Endothelial cell of umbilical vein (primary cell): ENCODE measurements around the gene LHX4. TPM values are rescaled to one million over a fixed set of nuclear protein-coding genes. Genes with fewer than 3 reads are reported as not detected.

Source experiments
- BruUV-seq: library from RNA; stranded (reverse); fragments of 400-500 nt; replicated peaks from 2 replicates; lab custom pipeline; 2021; lab: Mats Ljungman, UMichigan
- CTCF ChIA-PET: fragments of 300-600, 350-600 bp; sonication (Branson Sonifier 250); formaldehyde crosslinking; loops from one replicate; lab custom pipeline; 2021; ENCODE audit warnings: antibody characterized with exemption, inconsistent platforms; lab: Charles Lee
- POLR2A ChIA-PET: fragments of 300-600, 350-600 bp; sonication (Branson Sonifier 250); formaldehyde crosslinking; loops from one replicate; lab custom pipeline; 2021; ENCODE audit warnings: antibody characterized with exemption, inconsistent platforms; lab: Charles Lee
- DNase-seq: peaks from one replicate; pipeline ENCODE4 v3.0.0-alpha.2; 2011; ENCODE audit warnings: low read depth, low spot score
- FAIRE-seq: peaks from 2 replicates; lab custom pipeline; 2011; peaks lifted over from hg19 to GRCh38; lab: Jason Lieb, UNC
- H2AFZ ChIP-seq: 2 replicates; pipeline ENCODE4 v1.6.0; 2012; ENCODE audit warnings: low read depth, low read length, control low read depth, inconsistent platforms
- H3K27ac ChIP-seq: 2 replicates; pipeline ENCODE4 v1.5.1; 2011; ENCODE audit warnings: low read depth, mild to moderate bottlenecking, control low read depth, low read length, moderate library complexity; ENCODE audit not compliant: insufficient read depth
- H3K27me3 ChIP-seq, 2 experiments: 2 replicates each; pipeline versions ENCODE4 v1.6.0 to v1.6.1; 2011; ENCODE audit warnings: low read length in 2 of 2, mixed read lengths in 1 of 2; ENCODE audit not compliant: control insufficient read depth in 2 of 2, insufficient read depth in 2 of 2
- H3K36me3 ChIP-seq, 2 experiments: 2 replicates in 1 of 2; 3 replicates in 1 of 2; pipeline ENCODE4 v1.5.1; 2011; ENCODE audit warnings: low read length in 2 of 2, mild to moderate bottlenecking in 1 of 2, moderate library complexity in 1 of 2; ENCODE audit not compliant: control insufficient read depth in 2 of 2, insufficient read depth in 2 of 2; ENCODE audit errors: extremely low read depth in 1 of 2
- H3K4me1 ChIP-seq: 3 replicates; pipeline ENCODE4 v1.5.1; 2011; ENCODE audit warnings: mild to moderate bottlenecking, low read length; ENCODE audit not compliant: control insufficient read depth, insufficient read depth; ENCODE audit errors: extremely low read depth
- H3K4me2 ChIP-seq: 2 replicates; pipeline ENCODE4 v1.6.1; 2011; ENCODE audit warnings: low read length, control low read depth, mixed read lengths; ENCODE audit not compliant: insufficient read depth
- H3K4me3 ChIP-seq, 3 experiments: fragments of 200-600 bp in 1 of 3; sonication (generic), shearing (Covaris generic) in 1 of 3; replicated peaks in 1 of 3; 2 replicates each; pipeline ENCODE4 v1.5.1; 2011 to 2016; ENCODE audit warnings: control low read depth in 3 of 3, low read length in 3 of 3, mild to moderate bottlenecking in 2 of 3, inconsistent platforms in 1 of 3, low read depth in 1 of 3, moderate library complexity in 1 of 3; ENCODE audit not compliant: insufficient read depth in 1 of 3
- H3K79me2 ChIP-seq: 2 replicates; pipeline ENCODE4 v1.6.0; 2012; ENCODE audit warnings: low read length, inconsistent platforms; ENCODE audit not compliant: control insufficient read depth, insufficient read depth
- H3K9ac ChIP-seq: replicated peaks from 2 replicates; pipeline ENCODE3; 2011; ENCODE audit warnings: low read length, control low read depth; ENCODE audit not compliant: insufficient read depth; ENCODE audit errors: extremely low read depth
- H3K9me1 ChIP-seq: replicated peaks from 3 replicates; pipeline ENCODE4 v1.6.0; 2011; ENCODE audit warnings: mild to moderate bottlenecking, low read length; ENCODE audit not compliant: control insufficient read depth, insufficient read depth; ENCODE audit errors: extremely low read depth
- H3K9me3 ChIP-seq: replicated peaks from 2 replicates; pipeline ENCODE4 v1.5.1; 2012; ENCODE audit warnings: low read length, inconsistent platforms; ENCODE audit not compliant: control insufficient read depth, insufficient read depth
- H4K20me1 ChIP-seq: replicated peaks from 2 replicates; pipeline ENCODE3; 2011; ENCODE audit warnings: mild to moderate bottlenecking, low read length; ENCODE audit not compliant: control insufficient read depth, insufficient read depth; ENCODE audit errors: extremely low read depth
- CTCF ChIP-seq, 2 donors: IDR thresholded peaks; 1 replicate in 1 of 2; 2 replicates in 1 of 2; pipeline ENCODE4 v1.5.1; 2011; ENCODE audit warnings: low read length in 2 of 2, mild to moderate bottlenecking in 2 of 2, moderate library complexity in 2 of 2, control low read depth in 1 of 2, inconsistent platforms in 1 of 2, low read depth in 1 of 2; ENCODE audit not compliant: insufficient read depth in 1 of 2; ENCODE audit errors: extremely low read depth in 1 of 2
- EZH2 ChIP-seq: IDR thresholded peaks from 2 replicates; pipeline ENCODE4 v1.6.1; 2012; ENCODE audit warnings: borderline replicate concordance, low read depth, mild to moderate bottlenecking, moderate library complexity, low read length, inconsistent platforms; ENCODE audit not compliant: severe bottlenecking
- FOS ChIP-seq: IDR thresholded peaks from 2 replicates; pipeline ENCODE4 v1.6.1; 2011; ENCODE audit warnings: mild to moderate bottlenecking, low read length, moderate library complexity, borderline replicate concordance; ENCODE audit not compliant: insufficient read depth
- GATA2 ChIP-seq: IDR thresholded peaks from 2 replicates; pipeline ENCODE4 v1.7.0; 2011; ENCODE audit warnings: low read depth, mild to moderate bottlenecking, moderate library complexity, mixed read lengths, low read length; ENCODE audit not compliant: insufficient read length, insufficient read depth
- JUN ChIP-seq: IDR thresholded peaks from 2 replicates; pipeline ENCODE4 v1.6.1; 2011; ENCODE audit warnings: borderline replicate concordance, low read depth; ENCODE audit not compliant: insufficient read length, insufficient read depth
- MYC ChIP-seq: IDR thresholded peaks from one replicate; pipeline ENCODE4 v1.6.1; 2011; ENCODE audit warnings: mild to moderate bottlenecking, low read depth, low read length
- POLR2A ChIP-seq: IDR thresholded peaks from 2 replicates; pipeline ENCODE4 v1.6.1; 2012; ENCODE audit warnings: low read depth, mild to moderate bottlenecking, control low read depth, low read length
- POLR2AphosphoS5 ChIP-seq: IDR thresholded peaks from 2 replicates; pipeline ENCODE4 v1.6.1; 2012; ENCODE audit warnings: low read depth, mild to moderate bottlenecking, control low read depth, low read length, moderate library complexity; ENCODE audit not compliant: insufficient read depth
- dilution Hi-C: fragments of 300-500 bp; cut with MboI; formaldehyde crosslinking; loops from one replicate; pipeline ENCODE4 v1.15.0; 2019; ENCODE audit warnings: low sequenced_read_pairs; ENCODE audit not compliant: extremely low pct_ligation_motif_present
- intact Hi-C: fragments of 100-400 bp; cut with micrococcal nuclease; formaldehyde crosslinking; loops from one replicate; pipeline ENCODE4 v1.10.0; 2022
- polyA plus RNA-seq, 4 experiments: library from polyadenylated mRNA; depleted of rRNA in 3 of 4; stranded (reverse) in 3 of 4; unstranded in 1 of 4; fragments of >200 nt; gene quantifications; 2 replicates each; pipeline versions ENCODE4 v1.2.1 to v1.2.3, GENCODE V29; 2011 to 2012; ENCODE audit warnings: missing spikeins in 1 of 4
- total RNA-seq: library from RNA; stranded (reverse); gene quantifications from 2 replicates; pipeline ENCODE4 v1.2.3, GENCODE V29; 2021
- TF ChIP-seq, protein P1 (sequence below): IDR thresholded peaks from 2 replicates; pipeline ENCODE4 v1.6.1; 2011; ENCODE audit not compliant: insufficient read depth, insufficient read length

LHX4 gene
- total and polyA plus RNA-seq, 2 donors (not counting 3 experiments of a cell fraction or from before 2014, with no cell fraction given): not detected

GRCh38 chr1:180236698-180237509 is 6.8 kb downstream of the LHX4 start:
- H3K9me1 ChIP-seq: no peaks in the 10 kb centered on the region
- no TSS peak for BruUV-seq
- no peak overlapping the region for H3K4me3 ChIP-seq
- CTCF ChIA-PET: no interaction called here
- H3K4me1 ChIP-seq: peaks cover 4% of the 10 kb centered on the region
- H3K4me2 ChIP-seq: no peak overlapping the region
- no peak for DNase-seq
- H3K27me3 ChIP-seq: peaks cover 89 to 96% of the 10 kb centered on the region in 2 experiments
- TF ChIP-seq FOS: no peak
- TF ChIP-seq POLR2A: no peak
- TF ChIP-seq, protein P1, sequence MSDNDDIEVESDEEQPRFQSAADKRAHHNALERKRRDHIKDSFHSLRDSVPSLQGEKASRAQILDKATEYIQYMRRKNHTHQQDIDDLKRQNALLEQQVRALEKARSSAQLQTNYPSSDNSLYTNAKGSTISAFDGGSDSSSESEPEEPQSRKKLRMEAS: no peak
- TF ChIP-seq GATA2: no peak
- no peak overlapping the region for H3K9ac ChIP-seq
- POLR2A ChIA-PET: no interaction called here
- intact Hi-C loops: no loop called here
- no peak for FAIRE-seq
- dilution Hi-C loops: no loop called here
- no peak overlapping the region for H2AFZ ChIP-seq
- H3K79me2 ChIP-seq: no peaks in the 10 kb centered on the region
- no peak overlapping the region for H3K27ac ChIP-seq
- no peaks in the 10 kb centered on the region for H3K36me3 ChIP-seq
- no peaks in the 10 kb centered on the region for H3K9me3 ChIP-seq
- H4K20me1 ChIP-seq: no peaks in the 10 kb centered on the region

DNA sequence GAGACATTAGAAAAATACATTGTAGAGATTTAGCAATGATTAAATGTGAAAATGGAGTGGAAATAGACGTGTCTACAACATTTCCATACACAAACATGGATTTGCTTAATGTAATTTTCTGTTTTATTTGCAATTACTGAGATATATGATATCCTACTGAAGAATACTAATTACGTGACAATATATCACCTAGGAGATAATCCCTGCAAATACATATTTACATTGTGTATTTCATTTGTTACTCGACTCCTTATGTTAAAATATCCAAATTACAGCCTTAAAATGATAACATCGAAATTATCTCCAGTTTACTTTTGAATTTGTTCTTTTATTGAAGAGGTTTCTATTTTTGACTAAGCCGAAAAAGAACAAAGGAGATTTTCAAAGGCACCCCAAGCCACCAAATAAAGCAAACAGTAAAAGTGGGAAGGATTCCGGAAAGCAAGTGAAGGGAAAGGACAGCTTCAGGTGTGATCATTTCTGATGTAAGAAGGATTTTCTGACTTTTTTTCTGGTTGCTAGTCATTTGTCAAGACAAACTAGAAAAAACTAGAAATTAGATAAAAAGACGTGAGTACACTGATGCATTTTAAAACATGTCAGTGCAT is 7.9 kb downstream of the LHX4 start:
- Histone ChIP-seq H3K9me3 (no peaks in the 10 kb centered on the region), H3K79me2 (no peaks in the 10 kb centered on the region), H4K20me1 (no peaks in the 10 kb centered on the region), H3K9ac (no peak overlapping the region), H3K9me1 (no peaks in the 10 kb centered on the region), H3K4me1 (peaks cover 4% of the 10 kb centered on the region), H2AFZ (no peak overlapping the region), H3K36me3 (no peaks in the 10 kb centered on the region), H3K4me2 (no peak overlapping the region), H3K27ac (no peak overlapping the region), H3K27me3 (peaks cover 81 to 89% of the 10 kb centered on the region in 2 experiments), H3K4me3 (no peak overlapping the region)
- dilution Hi-C loops (no loop called here), intact Hi-C loops (no loop called here)
- TF ChIP-seq, protein P1: no peak
- TF ChIP-seq FOS (no peak), POLR2A (no peak), JUN (no peak), GATA2 (no peak), CTCF (IDR thresholded peaks at IDR 0.05; ENCODE audit: extremely low read depth in 1 of 2, insufficient read depth in 1 of 2, low read depth in 1 of 2, low read length in 2 of 2) (no peak), POLR2AphosphoS5 (no peak), MYC (no peak), EZH2 (no peak)
- ChIA-PET POLR2A (no interaction called here), CTCF (interaction anchor here (3.1 kb wide), 1 partner anchor 15 kb away, joined by 9 read pairs; no protein-coding TSS in a partner anchor)
- BruUV-seq: no TSS peak
- FAIRE-seq: no peak
- DNase-seq: no peak
